Renal cortical epithelial cell (primary cell): ENCODE results near the gene PRKG1. TPM values are rescaled to one million over a fixed set of nuclear protein-coding genes. Genes with fewer than 3 reads are reported as not detected.

Experiments used
- DNase-seq: peaks from one replicate; pipeline ENCODE4 v3.0.0-alpha.2; 2011; ENCODE audit warnings: low read depth
- total RNA-seq: library from RNA; depleted of rRNA; stranded (reverse); fragments of >200 nt; gene quantifications from 2 replicates; pipeline ENCODE4 v1.2.3, GENCODE V29; 2014

Gene PRKG1
- total RNA-seq, 1 donor from 2014 or later: 2.3 TPM

GRCh38 chr10:52314822-52315552 is 1240.7 kb downstream of the PRKG1 start:
- DNase-seq: no peak

GRCh38 chr10:52316001-52316400 is 1241.7 kb downstream of the PRKG1 start:
- DNase-seq: no peak

- no peak for DNase-seq
Observed at GRCh38 chr10:52316500-52316899, 1242.2 kb downstream of the PRKG1 start.

- DNase-seq: no peak
Observed at GRCh38 chr10:52318136-52318701, 1243.9 kb downstream of the PRKG1 start.

- peak; percentile 87 for DNase-seq
Observed at GRCh38 chr10:52318822-52319464, 1244.7 kb downstream of the PRKG1 start.

- no peak for DNase-seq
Observed at GRCh38 chr10:52319926-52320325, 1245.6 kb downstream of the PRKG1 start.

GRCh38 chr10:52322323-52322722 is 1248.0 kb downstream of the PRKG1 start:
- DNase-seq: no peak

GRCh38 chr10:52322936-52323335 is 1248.6 kb downstream of the PRKG1 start:
- no peak for DNase-seq

- no peak for DNase-seq
Observed at GRCh38 chr10:52326382-52326781, 1252.1 kb downstream of the PRKG1 start.

- DNase-seq: no peak
Observed at GRCh38 chr10:52331638-52332364, 1257.5 kb downstream of the PRKG1 start.

- peak; percentile 11 for DNase-seq
Observed at GRCh38 chr10:52332815-52333214, 1258.5 kb downstream of the PRKG1 start.

- peak; percentile 54 for DNase-seq
Observed at GRCh38 chr10:52334595-52334994, 1260.3 kb downstream of the PRKG1 start.

GRCh38 chr10:52335665-52336064 is 1261.4 kb downstream of the PRKG1 start:
- peak; percentile 11 for DNase-seq

GRCh38 chr10:52337225-52337624 is 1262.9 kb downstream of the PRKG1 start:
- DNase-seq: no peak

- no peak for DNase-seq
Observed at GRCh38 chr10:52343439-52343838, 1269.2 kb downstream of the PRKG1 start.

- no peak for DNase-seq
Observed at GRCh38 chr10:52346394-52347326, 1272.4 kb downstream of the PRKG1 start.

- DNase-seq: no peak
Observed at GRCh38 chr10:52347327-52347667, 1273.0 kb downstream of the PRKG1 start.
